H9 (cell line): ENCODE results near the gene SCRG1. TPM values are rescaled to one million over a fixed set of nuclear protein-coding genes. Genes with fewer than 3 reads are reported as not detected.

Experiments used
- DNase-seq: peaks from one replicate; pipeline ENCODE4 v3.0.0-alpha.2; 2017
- H2AFZ ChIP-seq: one replicate; pipeline ENCODE4 v1.6.1; 2013; ENCODE audit warnings: mild to moderate bottlenecking, low read length, control low read depth, moderate library complexity
- H2AK5ac ChIP-seq: 2 replicates; pipeline ENCODE4 v1.6.1; 2013; ENCODE audit warnings: low read length, control low read depth, mixed read lengths; ENCODE audit not compliant: insufficient read length
- H2BK120ac ChIP-seq: one replicate; pipeline ENCODE4 v1.6.1; 2013; ENCODE audit warnings: low read depth, mild to moderate bottlenecking, low read length, control low read depth, inconsistent platforms; ENCODE audit not compliant: poor library complexity, severe bottlenecking
- H2BK12ac ChIP-seq: 2 replicates; pipeline ENCODE4 v1.6.1; 2013; ENCODE audit warnings: low read length, control low read depth, mixed read lengths, low read depth; ENCODE audit not compliant: insufficient read length
- H2BK15ac ChIP-seq: 2 replicates; pipeline ENCODE4 v1.6.1; 2013; ENCODE audit warnings: low read depth, low read length, control low read depth
- H2BK20ac ChIP-seq: one replicate; pipeline ENCODE4 v1.6.1; 2013; ENCODE audit warnings: low read depth, mild to moderate bottlenecking, low read length, control low read depth, inconsistent platforms; ENCODE audit not compliant: poor library complexity, severe bottlenecking
- H2BK5ac ChIP-seq: 2 replicates; pipeline ENCODE4 v1.6.1; 2013; ENCODE audit warnings: low read length, control low read depth, mixed read lengths; ENCODE audit not compliant: insufficient read length
- H3K14ac ChIP-seq: 2 replicates; pipeline ENCODE4 v1.6.1; 2013; ENCODE audit warnings: low read length, control low read depth; ENCODE audit not compliant: insufficient read depth
- H3K18ac ChIP-seq: 2 replicates; pipeline ENCODE4 v1.6.1; 2013; ENCODE audit warnings: low read depth, mild to moderate bottlenecking, mixed read lengths, low read length, control low read depth; ENCODE audit not compliant: insufficient read length
- H3K23ac ChIP-seq: 2 replicates; pipeline ENCODE4 v1.6.1; 2013; ENCODE audit warnings: low read length, control low read depth, mixed read lengths, low read depth; ENCODE audit not compliant: insufficient read length
- H3K23me2 ChIP-seq: 2 replicates; pipeline ENCODE4 v1.6.1; 2013; ENCODE audit warnings: low read depth, mild to moderate bottlenecking, mixed read lengths, low read length, control low read depth; ENCODE audit not compliant: insufficient read length, poor library complexity, severe bottlenecking
- H3K27ac ChIP-seq: 2 replicates; pipeline ENCODE4 v1.5.1; 2013; ENCODE audit warnings: low read length, control low read depth, mixed read lengths, low read depth; ENCODE audit not compliant: insufficient read length
- H3K27me3 ChIP-seq: 2 replicates; pipeline ENCODE4 v1.6.1; 2013; ENCODE audit warnings: low read length, control low read depth, inconsistent platforms; ENCODE audit not compliant: insufficient read depth
- H3K4ac ChIP-seq: 2 replicates; pipeline ENCODE4 v1.6.1; 2013; ENCODE audit warnings: low read depth, mild to moderate bottlenecking, control low read depth, inconsistent platforms, low read length, moderate library complexity
- H3K4me1 ChIP-seq: 2 replicates; pipeline ENCODE4 v1.6.1; 2013; ENCODE audit warnings: low read length, control low read depth, inconsistent platforms; ENCODE audit not compliant: insufficient read depth
- H3K4me2 ChIP-seq: 2 replicates; pipeline ENCODE4 v1.6.1; 2013; ENCODE audit warnings: low read length, control low read depth, mixed read lengths; ENCODE audit not compliant: insufficient read length, insufficient read depth
- H3K56ac ChIP-seq: 2 replicates; pipeline ENCODE4 v1.6.1; 2013; ENCODE audit warnings: low read depth, mild to moderate bottlenecking, mixed read lengths, low read length, control low read depth; ENCODE audit not compliant: insufficient read length
- H3K79me1 ChIP-seq: 2 replicates; pipeline ENCODE4 v1.6.1; 2013; ENCODE audit warnings: low read depth, mild to moderate bottlenecking, moderate library complexity, low read length, control low read depth, inconsistent platforms; ENCODE audit not compliant: insufficient read depth, poor library complexity, severe bottlenecking
- H3K79me2 ChIP-seq: 2 replicates; pipeline ENCODE4 v1.6.1; 2013; ENCODE audit warnings: low read length, control low read depth, inconsistent platforms; ENCODE audit not compliant: insufficient read depth
- H3K9ac ChIP-seq: 2 replicates; pipeline ENCODE4 v1.6.1; 2013; ENCODE audit warnings: low read length, control low read depth, mixed read lengths; ENCODE audit not compliant: insufficient read length; ENCODE audit errors: extremely low read depth
- H3K9me3 ChIP-seq: one replicate; pipeline ENCODE4 v1.6.1; 2013; ENCODE audit warnings: low read depth, low read length, inconsistent platforms; ENCODE audit not compliant: control insufficient read depth
- H3T11ph ChIP-seq: one replicate; pipeline ENCODE4 v1.6.1; 2013; ENCODE audit warnings: mild to moderate bottlenecking, low read length, control low read depth, inconsistent platforms
- H4K20me1 ChIP-seq: one replicate; pipeline ENCODE4 v1.6.1; 2013; ENCODE audit not compliant: control insufficient read depth, insufficient read length, insufficient read depth
- H4K5ac ChIP-seq: 2 replicates; pipeline ENCODE4 v1.6.1; 2013; ENCODE audit warnings: low read depth, mild to moderate bottlenecking, mixed read lengths, low read length, control low read depth; ENCODE audit not compliant: insufficient read length
- H4K8ac ChIP-seq: replicated peaks from 2 replicates; pipeline ENCODE4 v1.6.1; 2013; ENCODE audit warnings: low read length, control low read depth, mixed read lengths, low read depth; ENCODE audit not compliant: insufficient read length
- H4K91ac ChIP-seq: 2 replicates; pipeline ENCODE4 v1.6.1; 2013; ENCODE audit warnings: low read depth, mild to moderate bottlenecking, moderate library complexity, mixed read lengths, low read length, control low read depth; ENCODE audit not compliant: insufficient read length
- H3K27ac Mint-ChIP-seq, 3 experiments: 2 replicates in 2 of 3; 3 replicates in 1 of 3; pipeline ENCODE4 v1.8.0; 2020 to 2021; ENCODE audit warnings: mixed read lengths in 3 of 3, mild to moderate bottlenecking in 1 of 3, moderate library complexity in 1 of 3
- H3K27me3 Mint-ChIP-seq: 2 replicates; pipeline ENCODE4 v1.8.0; 2021; ENCODE audit warnings: low read depth, mild to moderate bottlenecking, moderate library complexity, mixed read lengths
- H3K36me3 Mint-ChIP-seq, 3 experiments: 2 replicates in 2 of 3; 3 replicates in 1 of 3; pipeline ENCODE4 v1.8.0; 2020 to 2021; ENCODE audit warnings: low read depth in 3 of 3, mixed read lengths in 3 of 3; ENCODE audit not compliant: insufficient read depth in 1 of 3
- H3K4me1 Mint-ChIP-seq, 2 experiments: 2 replicates each; pipeline ENCODE4 v1.8.0; 2020; ENCODE audit warnings: mixed read lengths in 2 of 2
- H3K4me3 Mint-ChIP-seq, 2 experiments: 2 replicates in 1 of 2; 3 replicates in 1 of 2; pipeline ENCODE4 v1.8.0; 2020 to 2021; ENCODE audit warnings: mild to moderate bottlenecking in 2 of 2, mixed read lengths in 2 of 2, moderate library complexity in 1 of 2
- H3K9me3 Mint-ChIP-seq, 2 experiments: 2 replicates in 1 of 2; 3 replicates in 1 of 2; pipeline ENCODE4 v1.8.0; 2020; ENCODE audit warnings: mild to moderate bottlenecking in 2 of 2, mixed read lengths in 2 of 2, moderate library complexity in 1 of 2
- WGBS: extraction: QIAGEN DNeasy Blood & Tissue Kit; methylation state at CpG from one replicate; pipeline ENCODE4 v1.1.7; 2013; ENCODE audit warnings: missing lambda C conversion rate, low lambda C conversion rate, mixed read lengths; ENCODE audit not compliant: insufficient read length; ENCODE audit errors: extremely low coverage; 5-methylcytosine and 5-hydroxymethylcytosine counted together
- total RNA-seq: library from RNA; stranded (reverse); gene quantifications from 2 replicates; pipeline ENCODE4 v1.2.1, GENCODE V29; 2021
- TF ChIP-seq, protein P1 (sequence below): fragments of 200-600 bp; sonication (generic); conservative IDR thresholded peaks from 3 replicates; pipeline ENCODE4 v1.8.0; 2021; ENCODE audit warnings: antibody characterized with exemption, mild to moderate bottlenecking

The SCRG1 gene
- total RNA-seq, 1 experiment from 2014 or later: not detected

DNA sequence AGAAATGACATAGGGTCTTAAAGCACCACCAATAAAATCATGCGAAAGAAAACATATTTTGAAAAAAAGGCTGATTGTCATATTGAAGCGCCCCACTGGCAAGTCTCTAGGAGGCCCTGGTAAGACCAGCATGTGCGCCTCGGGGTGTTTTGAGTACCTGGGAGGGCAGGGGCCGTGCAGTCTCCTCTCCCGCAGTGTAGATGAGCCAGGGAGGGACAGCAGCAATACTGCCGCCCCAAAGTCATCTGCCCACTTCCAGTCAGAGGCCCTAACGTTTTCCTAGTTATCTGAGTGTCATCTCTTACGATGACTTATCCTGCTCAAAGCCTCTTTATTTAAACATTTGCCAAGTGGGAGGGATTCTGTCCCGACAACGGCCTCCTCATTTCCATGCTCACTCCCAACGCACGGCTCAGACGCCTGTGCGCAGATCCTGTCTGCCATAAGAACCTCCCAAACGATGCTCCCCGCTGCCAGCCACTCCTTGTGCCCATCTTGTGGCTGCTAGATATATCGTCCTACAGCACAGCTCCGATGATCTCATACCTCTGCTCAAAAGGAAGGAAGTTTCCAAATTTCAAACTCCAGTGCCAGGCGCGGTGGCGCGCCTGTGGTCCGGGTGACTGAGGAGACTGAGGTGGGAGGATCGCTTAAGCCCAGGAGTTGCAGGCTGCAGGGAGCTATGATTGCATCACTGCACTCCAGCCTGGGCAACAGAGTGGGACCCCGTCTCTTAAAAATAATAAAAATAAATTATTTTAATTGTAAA, 17.2 kb upstream of the SCRG1 start:
- Histone ChIP-seq H3K14ac (no peak overlapping the region), H2BK12ac (no peak overlapping the region), H3K4me2 (no peak overlapping the region), H3K9ac (no peak overlapping the region), H3T11ph (no peak overlapping the region), H3K23me2 (no peaks in the 10 kb centered on the region), H3K79me1 (no peaks in the 10 kb centered on the region), H3K23ac (no peak overlapping the region), H4K20me1 (no peaks in the 10 kb centered on the region), H3K4me1 (no peaks in the 10 kb centered on the region), H4K5ac (no peak overlapping the region), H2AFZ (no peak overlapping the region), H3K27me3 (no peaks in the 10 kb centered on the region), H4K8ac (no peak overlapping the region), H4K91ac (no peak overlapping the region), H2BK15ac (no peak overlapping the region), H3K27ac (no peak overlapping the region), H3K18ac (no peak overlapping the region), H2BK20ac (peak overlapping the region; percentile 7), H3K9me3 (no peaks in the 10 kb centered on the region), H3K4ac (no peak overlapping the region), H2BK5ac (no peak overlapping the region), H3K79me2 (no peaks in the 10 kb centered on the region), H3K56ac (no peak overlapping the region), H2BK120ac (no peak overlapping the region), H2AK5ac (no peak overlapping the region)
- no peak for DNase-seq
- TF ChIP-seq, protein P1, sequence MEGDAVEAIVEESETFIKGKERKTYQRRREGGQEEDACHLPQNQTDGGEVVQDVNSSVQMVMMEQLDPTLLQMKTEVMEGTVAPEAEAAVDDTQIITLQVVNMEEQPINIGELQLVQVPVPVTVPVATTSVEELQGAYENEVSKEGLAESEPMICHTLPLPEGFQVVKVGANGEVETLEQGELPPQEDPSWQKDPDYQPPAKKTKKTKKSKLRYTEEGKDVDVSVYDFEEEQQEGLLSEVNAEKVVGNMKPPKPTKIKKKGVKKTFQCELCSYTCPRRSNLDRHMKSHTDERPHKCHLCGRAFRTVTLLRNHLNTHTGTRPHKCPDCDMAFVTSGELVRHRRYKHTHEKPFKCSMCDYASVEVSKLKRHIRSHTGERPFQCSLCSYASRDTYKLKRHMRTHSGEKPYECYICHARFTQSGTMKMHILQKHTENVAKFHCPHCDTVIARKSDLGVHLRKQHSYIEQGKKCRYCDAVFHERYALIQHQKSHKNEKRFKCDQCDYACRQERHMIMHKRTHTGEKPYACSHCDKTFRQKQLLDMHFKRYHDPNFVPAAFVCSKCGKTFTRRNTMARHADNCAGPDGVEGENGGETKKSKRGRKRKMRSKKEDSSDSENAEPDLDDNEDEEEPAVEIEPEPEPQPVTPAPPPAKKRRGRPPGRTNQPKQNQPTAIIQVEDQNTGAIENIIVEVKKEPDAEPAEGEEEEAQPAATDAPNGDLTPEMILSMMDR: no peak
- H3K4me1 Mint-ChIP-seq: no peaks in the 10 kb centered on the region
- H3K4me3 Mint-ChIP-seq: no peak overlapping the region
- peak overlapping the region in 1 of 3 experiments; percentile 90; a peak in 1 of 7 replicates for H3K27ac Mint-ChIP-seq
- WGBS: no CpG with 5 or more reads among the region's 26 CpGs
- H3K9me3 Mint-ChIP-seq: no peaks in the 10 kb centered on the region
- peaks cover 1% of the 10 kb centered on the region; the same call in 1 of the 2 replicates for H3K27me3 Mint-ChIP-seq
- no peaks in the 10 kb centered on the region for H3K36me3 Mint-ChIP-seq
